GM13977 (cell line): Measurements from ENCODE around the gene CCDC57.

Source experiments
- DNase-seq: peaks from one replicate; pipeline ENCODE4 v3.0.0; 2012; ENCODE audit warnings: low spot score
- in situ Hi-C: fragments of 300-500 bp; cut with MboI; formaldehyde crosslinking; loops from one replicate; pipeline ENCODE4 v1.12.0; 2022; ENCODE audit warnings: low sequenced_read_pairs, low pct_unique_long_range_greater_than_20kb, mixed read lengths, inconsistent platforms; ENCODE audit not compliant: unreplicated experiment
- TF ChIP-seq, protein P1 (sequence below): IDR thresholded peaks from 2 replicates; pipeline ENCODE4 v1.5.1; 2012; ENCODE audit warnings: mild to moderate bottlenecking, control low read depth; ENCODE audit not compliant: insufficient read depth; ENCODE audit errors: extremely low read depth, missing control alignments

CCDC57 gene

DNA sequence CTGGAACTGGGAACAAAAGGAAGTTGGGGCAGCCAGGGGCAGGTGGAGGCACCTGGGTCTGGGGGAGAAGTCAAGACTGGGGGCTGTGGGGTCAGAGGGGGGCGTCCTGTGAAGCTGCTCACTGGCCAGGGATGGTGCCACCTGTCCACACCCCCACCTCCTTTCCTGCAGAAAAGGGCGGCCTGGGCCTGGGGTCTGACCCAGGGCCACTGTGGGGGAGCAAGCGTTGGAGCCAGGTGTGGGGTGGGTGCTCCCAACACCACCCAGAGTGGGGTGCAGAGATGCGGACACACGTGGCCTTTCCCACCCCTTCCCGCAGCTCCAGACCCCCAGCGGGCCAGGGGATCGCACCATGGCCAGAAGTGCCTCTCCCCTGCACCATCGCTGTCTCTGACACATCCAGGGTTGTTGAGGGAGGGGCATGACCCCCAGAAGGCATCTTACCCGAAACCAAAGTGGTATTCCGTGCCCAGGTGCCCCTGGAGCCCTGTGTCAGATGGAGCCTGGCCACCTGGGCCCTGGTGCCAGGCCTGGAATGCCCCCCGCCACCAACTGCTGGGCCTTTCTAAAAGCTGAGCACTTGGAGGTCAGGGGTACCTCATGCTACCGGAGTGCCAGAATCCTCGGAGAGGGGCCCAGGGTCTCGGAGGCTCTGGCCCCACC lies 13.6 kb upstream of the CCDC57 start:
- in situ Hi-C loops: no loop called here
- DNase-seq: no peak
- TF ChIP-seq, protein P1, sequence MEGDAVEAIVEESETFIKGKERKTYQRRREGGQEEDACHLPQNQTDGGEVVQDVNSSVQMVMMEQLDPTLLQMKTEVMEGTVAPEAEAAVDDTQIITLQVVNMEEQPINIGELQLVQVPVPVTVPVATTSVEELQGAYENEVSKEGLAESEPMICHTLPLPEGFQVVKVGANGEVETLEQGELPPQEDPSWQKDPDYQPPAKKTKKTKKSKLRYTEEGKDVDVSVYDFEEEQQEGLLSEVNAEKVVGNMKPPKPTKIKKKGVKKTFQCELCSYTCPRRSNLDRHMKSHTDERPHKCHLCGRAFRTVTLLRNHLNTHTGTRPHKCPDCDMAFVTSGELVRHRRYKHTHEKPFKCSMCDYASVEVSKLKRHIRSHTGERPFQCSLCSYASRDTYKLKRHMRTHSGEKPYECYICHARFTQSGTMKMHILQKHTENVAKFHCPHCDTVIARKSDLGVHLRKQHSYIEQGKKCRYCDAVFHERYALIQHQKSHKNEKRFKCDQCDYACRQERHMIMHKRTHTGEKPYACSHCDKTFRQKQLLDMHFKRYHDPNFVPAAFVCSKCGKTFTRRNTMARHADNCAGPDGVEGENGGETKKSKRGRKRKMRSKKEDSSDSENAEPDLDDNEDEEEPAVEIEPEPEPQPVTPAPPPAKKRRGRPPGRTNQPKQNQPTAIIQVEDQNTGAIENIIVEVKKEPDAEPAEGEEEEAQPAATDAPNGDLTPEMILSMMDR: no peak

DNA sequence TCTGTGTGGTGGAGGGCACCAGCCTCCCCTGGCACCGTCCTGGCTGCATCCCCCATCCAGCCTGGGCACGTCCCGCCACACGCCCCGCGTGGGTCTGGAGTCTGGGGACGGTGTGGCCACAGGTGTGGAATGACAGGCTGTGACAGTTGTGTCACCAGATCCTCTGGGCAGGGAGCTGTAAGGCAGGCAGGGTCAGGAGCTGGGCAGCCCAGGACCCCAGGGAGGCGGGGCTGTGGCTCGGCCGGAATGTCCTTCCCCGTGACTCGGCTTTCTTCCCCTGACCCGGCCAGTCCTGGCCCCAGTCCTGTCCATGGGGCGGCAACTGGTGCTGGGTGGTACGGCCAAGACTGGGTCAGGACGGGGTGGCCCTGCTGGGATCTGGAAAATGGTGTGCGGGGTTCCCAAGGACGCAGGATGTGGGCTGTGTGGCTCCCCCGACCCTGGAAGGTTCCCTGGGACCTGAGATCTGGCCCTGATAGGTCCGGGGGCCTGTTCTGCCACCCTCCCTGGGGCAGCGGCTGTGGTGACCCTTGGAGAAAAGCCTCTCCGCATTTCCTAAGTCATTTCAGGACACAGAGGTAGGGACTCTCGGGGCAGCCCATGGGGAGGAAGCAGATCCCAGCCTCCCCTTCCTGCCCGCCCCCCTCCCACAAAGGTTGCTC lies 12.9 kb upstream of the CCDC57 start:
- in situ Hi-C loops: no loop called here
- DNase-seq: no peak
- TF ChIP-seq, protein P1: no peak

DNA sequence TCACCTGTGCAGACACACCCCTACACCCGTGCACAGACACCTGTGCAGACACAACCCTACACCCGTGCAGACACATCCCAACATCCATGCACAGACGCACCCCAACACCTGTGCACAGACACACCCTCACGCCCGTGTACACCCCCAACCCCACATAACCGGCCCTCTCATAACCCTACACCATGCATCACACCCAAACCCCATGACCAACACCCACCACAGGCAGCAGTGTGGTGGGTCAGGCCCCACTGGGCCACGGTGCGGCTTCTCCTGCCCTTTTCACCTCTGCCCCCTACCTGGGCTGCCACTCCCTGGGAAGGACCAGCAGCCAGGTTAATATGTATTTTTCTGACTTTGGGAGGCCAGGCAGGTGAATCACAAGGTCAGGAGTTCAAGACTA lies 12.0 kb upstream of the CCDC57 start:
- in situ Hi-C loops: no loop called here

GRCh38 chr17:82223517-82223916 lies 10.9 kb upstream of the CCDC57 start:
- no peak for DNase-seq
- in situ Hi-C loops: no loop called here
- TF ChIP-seq, protein P1: no peak

More for the DNA sequence above, 12.0 kb upstream of the CCDC57 start:
- no peak for DNase-seq
- TF ChIP-seq, protein P1: no peak

DNA sequence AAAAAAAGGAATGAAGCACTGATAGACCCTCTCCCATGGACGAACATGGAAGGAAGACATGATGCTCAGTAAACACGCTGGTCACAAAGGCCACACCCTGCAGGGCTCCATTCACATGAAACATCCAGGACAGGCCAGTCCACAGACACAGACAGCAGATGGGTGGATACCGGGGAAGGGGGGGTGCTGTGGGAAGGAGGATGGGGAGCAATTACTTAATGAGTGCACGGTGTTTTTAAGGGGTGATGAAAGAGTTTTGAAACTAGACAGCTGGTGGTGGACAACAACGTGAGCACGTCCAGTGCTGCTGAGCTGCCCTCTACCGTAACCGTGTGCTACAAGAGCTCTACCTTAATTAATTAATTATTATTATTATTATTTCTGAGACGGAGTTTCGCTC lies 10.2 kb upstream of the CCDC57 start:
- TF ChIP-seq, protein P1: no peak
- DNase-seq: no peak
- in situ Hi-C loops: no loop called here

GRCh38 chr17:82221341-82221902 lies 8.8 kb upstream of the CCDC57 start:
- TF ChIP-seq, protein P1: no peak
- in situ Hi-C loops: no loop called here
- no peak for DNase-seq
